ENCODE results near the gene TPRG1L. TPM values are rescaled to one million over a fixed set of nuclear protein-coding genes. Genes with fewer than 3 reads are reported as not detected.
"Not testable (repeated sequence)": the region's sequence is repeated elsewhere in the genome, so short reads cannot be mapped to it uniquely, and the experiment has no call there.

The TPRG1L gene
- total RNA-seq, 1 experiment from 2014 or later: 21.9 TPM

DNA sequence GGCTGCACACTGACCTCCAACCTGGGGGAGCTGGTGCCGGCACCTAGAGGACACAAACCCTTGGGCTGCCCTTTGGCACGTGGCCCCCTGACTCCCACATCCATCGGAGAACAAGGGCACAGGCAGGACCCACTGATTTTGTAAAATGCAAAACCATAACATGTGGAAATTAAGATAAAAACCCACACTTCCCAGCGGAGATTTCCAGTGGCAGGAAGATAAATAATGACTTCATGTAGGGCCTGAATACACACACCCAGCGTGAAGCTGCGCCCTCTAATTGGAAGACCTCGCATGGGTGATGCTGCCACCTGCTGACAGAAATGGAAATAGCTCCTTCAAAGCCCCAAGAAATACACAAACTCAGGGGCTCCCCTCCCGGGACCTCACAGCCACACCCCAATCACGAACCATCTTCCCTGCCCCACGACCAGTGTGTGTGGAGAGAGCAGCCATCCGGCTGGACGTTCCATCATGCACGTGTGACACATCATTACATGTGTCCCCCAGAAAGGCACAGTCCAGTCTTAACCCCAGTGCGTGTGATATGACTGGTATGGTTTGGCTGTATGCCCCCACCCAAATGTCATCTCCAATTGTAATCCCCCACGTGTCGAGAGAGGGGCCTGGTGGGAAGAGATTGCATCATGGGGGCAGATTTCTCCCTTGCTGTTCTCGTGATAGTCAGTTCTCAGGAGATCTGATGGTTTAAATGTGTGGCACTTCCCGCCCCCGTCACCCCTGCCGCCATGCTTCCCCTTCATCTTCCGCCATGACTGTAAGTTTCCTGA is 5.7 kb upstream of the TPRG1L start:
- TF ChIP-seq, protein P1, sequence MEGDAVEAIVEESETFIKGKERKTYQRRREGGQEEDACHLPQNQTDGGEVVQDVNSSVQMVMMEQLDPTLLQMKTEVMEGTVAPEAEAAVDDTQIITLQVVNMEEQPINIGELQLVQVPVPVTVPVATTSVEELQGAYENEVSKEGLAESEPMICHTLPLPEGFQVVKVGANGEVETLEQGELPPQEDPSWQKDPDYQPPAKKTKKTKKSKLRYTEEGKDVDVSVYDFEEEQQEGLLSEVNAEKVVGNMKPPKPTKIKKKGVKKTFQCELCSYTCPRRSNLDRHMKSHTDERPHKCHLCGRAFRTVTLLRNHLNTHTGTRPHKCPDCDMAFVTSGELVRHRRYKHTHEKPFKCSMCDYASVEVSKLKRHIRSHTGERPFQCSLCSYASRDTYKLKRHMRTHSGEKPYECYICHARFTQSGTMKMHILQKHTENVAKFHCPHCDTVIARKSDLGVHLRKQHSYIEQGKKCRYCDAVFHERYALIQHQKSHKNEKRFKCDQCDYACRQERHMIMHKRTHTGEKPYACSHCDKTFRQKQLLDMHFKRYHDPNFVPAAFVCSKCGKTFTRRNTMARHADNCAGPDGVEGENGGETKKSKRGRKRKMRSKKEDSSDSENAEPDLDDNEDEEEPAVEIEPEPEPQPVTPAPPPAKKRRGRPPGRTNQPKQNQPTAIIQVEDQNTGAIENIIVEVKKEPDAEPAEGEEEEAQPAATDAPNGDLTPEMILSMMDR (IDR thresholded peaks at IDR 0.05; ENCODE audit: unreplicated experiment): peak; percentile 85

DNA sequence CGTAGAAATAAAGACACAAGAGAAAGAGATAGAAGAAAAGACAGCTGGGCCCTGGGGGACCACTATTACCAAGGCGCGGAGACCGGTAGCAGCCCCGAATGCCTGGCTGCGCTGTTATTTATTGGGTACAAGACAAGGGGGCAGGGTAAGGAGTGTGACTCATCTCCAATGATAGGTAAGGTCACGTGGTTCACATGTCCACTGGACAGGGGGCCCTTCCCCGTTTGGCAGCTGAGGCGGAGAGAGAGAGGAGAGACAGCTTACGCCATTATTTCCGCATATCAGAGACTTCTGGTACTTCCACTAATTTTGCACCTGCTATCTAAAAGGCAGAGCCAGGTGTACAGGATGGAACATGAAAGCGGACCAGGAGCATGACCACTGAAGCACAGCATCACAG is 4.1 kb upstream of the TPRG1L start:
- no peak overlapping the region for H3K27ac Mint-ChIP-seq (ENCODE audit: low read depth, unreplicated experiment)
- intact Hi-C loops (cut with micrococcal nuclease): loop anchor here (1.0 to 5.0 kb wide), 2 partner anchors 104 to 177 kb away; partner anchors contain the start of gene LRRC47
- no peaks in the 10 kb centered on the region for H3K9me3 Mint-ChIP-seq (ENCODE audit: unreplicated experiment)
- DNase-seq (ENCODE audit: unreplicated experiment): no peak
- H3K4me3 Mint-ChIP-seq (ENCODE audit: unreplicated experiment): no peak overlapping the region
- H3K4me1 Mint-ChIP-seq (ENCODE audit: insufficient read depth, unreplicated experiment): peaks cover 27% of the 10 kb centered on the region
- ChIA-PET CTCF (interaction anchor here (0.6 to 6.7 kb wide), 24 partner anchors 17 to 170 kb away, joined by 3 to 84 read pairs (median 7); no protein-coding TSS in a partner anchor), POLR2A (interaction anchor here (0.6 to 1.3 kb wide), 3 partner anchors 97 to 167 kb away, joined by 3 to 8 read pairs (median 4); no protein-coding TSS in a partner anchor)
- TF ChIP-seq, protein P1 (IDR thresholded peaks at IDR 0.05; ENCODE audit: unreplicated experiment): no peak
- no peaks in the 10 kb centered on the region for H3K27me3 Mint-ChIP-seq (ENCODE audit: insufficient read depth, unreplicated experiment)
- peaks cover 6% of the 10 kb centered on the region for H3K36me3 Mint-ChIP-seq (ENCODE audit: insufficient read depth, unreplicated experiment)
- no TSS peak for BruUV-seq (replicated peaks)

More for the DNA sequence above, 5.7 kb upstream of the TPRG1L start:
- H3K9me3 Mint-ChIP-seq (ENCODE audit: unreplicated experiment): no peaks in the 10 kb centered on the region
- DNase-seq (ENCODE audit: unreplicated experiment): peak; percentile 79
- intact Hi-C loops (cut with micrococcal nuclease): loop anchor here (1.0 kb wide), 3 partner anchors 54 to 166 kb away; no protein-coding TSS in a partner anchor
- ChIA-PET CTCF (interaction anchor here (0.6 to 6.7 kb wide), 28 partner anchors 11 to 175 kb away, joined by 3 to 84 read pairs (median 6); no protein-coding TSS in a partner anchor), POLR2A (interaction anchor here (0.7 to 1.6 kb wide), 9 partner anchors 53 to 200 kb away, joined by 3 to 6 read pairs (median 4); no protein-coding TSS in a partner anchor)
- H3K27ac Mint-ChIP-seq (ENCODE audit: low read depth, unreplicated experiment): no peak overlapping the region
- no peak overlapping the region for H3K4me3 Mint-ChIP-seq (ENCODE audit: unreplicated experiment)
- H3K27me3 Mint-ChIP-seq (ENCODE audit: insufficient read depth, unreplicated experiment): no peaks in the 10 kb centered on the region
- H3K36me3 Mint-ChIP-seq (ENCODE audit: insufficient read depth, unreplicated experiment): no peaks in the 10 kb centered on the region
- no TSS peak for BruUV-seq (replicated peaks)
- H3K4me1 Mint-ChIP-seq (ENCODE audit: insufficient read depth, unreplicated experiment): peaks cover 24% of the 10 kb centered on the region

DNA sequence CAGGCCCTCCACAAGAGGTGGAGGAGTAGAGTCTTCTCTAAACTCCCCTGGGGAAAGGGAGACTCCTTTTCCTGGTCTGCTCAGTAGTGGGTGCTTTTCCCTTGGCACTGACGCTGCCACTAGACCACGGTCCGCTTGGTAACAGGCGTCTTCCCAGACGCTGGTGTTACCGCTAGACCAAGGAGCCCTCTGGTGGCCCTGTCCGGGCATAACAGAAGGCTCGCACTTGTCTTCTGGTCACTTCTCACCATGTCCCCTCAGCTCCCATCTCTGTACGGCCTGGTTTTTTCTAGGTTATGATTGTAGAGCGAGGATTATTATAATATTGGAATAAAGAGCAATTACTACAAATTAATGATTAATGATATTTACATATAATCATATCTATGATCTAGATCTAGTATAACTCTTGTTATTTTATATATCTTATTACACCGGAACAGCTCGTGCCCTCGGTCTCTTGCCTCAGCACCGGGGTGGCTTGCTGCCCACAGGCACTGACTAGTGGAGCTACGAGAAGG is 3.6 kb upstream of the TPRG1L start:
- not testable (repeated sequence) for H3K9me3 Mint-ChIP-seq (ENCODE audit: unreplicated experiment); H3K4me3 Mint-ChIP-seq (ENCODE audit: unreplicated experiment); H3K27ac Mint-ChIP-seq (ENCODE audit: low read depth, unreplicated experiment); BruUV-seq (replicated peaks); H3K27me3 Mint-ChIP-seq (ENCODE audit: insufficient read depth, unreplicated experiment); H3K36me3 Mint-ChIP-seq (ENCODE audit: insufficient read depth, unreplicated experiment)
- peak; percentile 48 for DNase-seq (ENCODE audit: unreplicated experiment)
- ChIA-PET CTCF (interaction anchor here (0.6 to 6.7 kb wide), 24 partner anchors 12 to 223 kb away, joined by 3 to 84 read pairs (median 4); no protein-coding TSS in a partner anchor), POLR2A (interaction anchor here (0.6 to 1.8 kb wide), 4 partner anchors 57 to 168 kb away, joined by 3 to 8 read pairs (median 4); no protein-coding TSS in a partner anchor)
- intact Hi-C loops (cut with micrococcal nuclease): loop anchor here (1.0 to 5.0 kb wide), 2 partner anchors 103 to 176 kb away; partner anchors contain the start of gene LRRC47
- TF ChIP-seq, protein P1 (IDR thresholded peaks at IDR 0.05; ENCODE audit: unreplicated experiment): peak; percentile 50
- H3K4me1 Mint-ChIP-seq (ENCODE audit: insufficient read depth, unreplicated experiment): peaks cover 32% of the 10 kb centered on the region

DNA sequence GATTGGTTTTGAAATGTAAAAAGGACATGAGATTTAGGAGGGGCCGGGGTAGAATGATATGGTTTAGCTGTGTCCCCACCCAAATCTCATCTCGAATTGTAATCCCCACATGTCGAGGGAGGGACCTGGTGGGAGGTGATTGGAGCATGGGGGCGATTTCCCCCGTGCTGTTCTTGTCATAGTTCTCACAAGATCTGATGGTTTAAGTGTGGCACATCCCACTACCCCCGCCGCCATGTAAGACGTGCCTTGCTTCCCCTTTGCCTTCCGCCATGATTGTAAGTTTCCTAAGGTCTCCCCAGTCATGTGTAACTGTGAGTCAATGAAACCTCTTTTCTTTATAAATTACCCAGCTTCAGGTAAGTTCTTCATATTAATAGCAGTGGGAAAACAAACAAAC is 2.7 kb upstream of the TPRG1L start:
- H3K27me3 Mint-ChIP-seq (ENCODE audit: insufficient read depth, unreplicated experiment); H3K9me3 Mint-ChIP-seq (ENCODE audit: unreplicated experiment); H3K27ac Mint-ChIP-seq (ENCODE audit: low read depth, unreplicated experiment); DNase-seq (ENCODE audit: unreplicated experiment); H3K4me3 Mint-ChIP-seq (ENCODE audit: unreplicated experiment); BruUV-seq (replicated peaks): not testable (repeated sequence)
- intact Hi-C loops (cut with micrococcal nuclease): loop anchor here (5.0 kb wide), 1 partner anchor 175 kb away; the partner anchor contains the start of gene LRRC47
- CTCF ChIA-PET: interaction anchor here (0.6 to 6.7 kb wide), 18 partner anchors 11 to 1037 kb away, joined by 3 to 84 read pairs (median 6); no protein-coding TSS in a partner anchor
- peaks cover 33% of the 10 kb centered on the region for H3K4me1 Mint-ChIP-seq (ENCODE audit: insufficient read depth, unreplicated experiment)
- H3K36me3 Mint-ChIP-seq (ENCODE audit: insufficient read depth, unreplicated experiment): peaks cover 12% of the 10 kb centered on the region
- POLR2A ChIA-PET: interaction anchor here (0.6 to 1.8 kb wide), 5 partner anchors 58 to 169 kb away, joined by 3 to 8 read pairs (median 4); no protein-coding TSS in a partner anchor

Measured in MCF 10A (cell line).